Lower leg skin (tissue), 4 donors: ENCODE measurements around the gene ZFYVE26. TPM values are rescaled to one million over a fixed set of nuclear protein-coding genes. Genes with fewer than 3 reads are reported as not detected.

Experiments used
- DNase-seq, 2 donors: peaks; one replicate each; pipeline ENCODE4 v3.0.0-alpha.2; 2019; ENCODE audit warnings: low spot score in 2 of 2
- H3K4me3 ChIP-seq: fragments of 200-600 bp; sonication (generic); 2 replicates; pipeline ENCODE4 v1.5.1; 2017; ENCODE audit warnings: mild to moderate bottlenecking, low read depth; ENCODE audit not compliant: poor library complexity, severe bottlenecking
- CTCF ChIP-seq, 3 donors: fragments of 450-650 bp; IDR thresholded peaks; one replicate each; pipeline ENCODE4 v1.5.1; 2016; ENCODE audit warnings: antibody characterized with exemption in 3 of 3, mild to moderate bottlenecking in 3 of 3, moderate library complexity in 2 of 3
- POLR2A ChIP-seq, 2 donors: fragments of 450-650 bp; IDR thresholded peaks; one replicate each; pipeline ENCODE4 v1.6.1; 2016 to 2017; ENCODE audit warnings: antibody characterized with exemption in 2 of 2, mild to moderate bottlenecking in 1 of 2, moderate library complexity in 1 of 2
- WGBS, 2 donors: methylation state at CpG; one replicate each; pipeline ENCODE4 v1.1.5; 2018; 5-methylcytosine and 5-hydroxymethylcytosine counted together
- intact Hi-C: fragments of 100-400 bp; cut with DNase I; formaldehyde crosslinking; loops from one replicate; pipeline ENCODE4 v1.15.0; 2023; ENCODE audit warnings: low total_unique reads
- total RNA-seq, 4 donors: library from RNA; depleted of rRNA; stranded (reverse); fragments of >200 nt; gene quantifications; one replicate each; pipeline ENCODE4 v1.1.0, GENCODE V29; 2016

ZFYVE26 gene
- total RNA-seq, 4 donors from 2014 or later, result 13.0 to 34.6 (median 21.8) TPM

DNA sequence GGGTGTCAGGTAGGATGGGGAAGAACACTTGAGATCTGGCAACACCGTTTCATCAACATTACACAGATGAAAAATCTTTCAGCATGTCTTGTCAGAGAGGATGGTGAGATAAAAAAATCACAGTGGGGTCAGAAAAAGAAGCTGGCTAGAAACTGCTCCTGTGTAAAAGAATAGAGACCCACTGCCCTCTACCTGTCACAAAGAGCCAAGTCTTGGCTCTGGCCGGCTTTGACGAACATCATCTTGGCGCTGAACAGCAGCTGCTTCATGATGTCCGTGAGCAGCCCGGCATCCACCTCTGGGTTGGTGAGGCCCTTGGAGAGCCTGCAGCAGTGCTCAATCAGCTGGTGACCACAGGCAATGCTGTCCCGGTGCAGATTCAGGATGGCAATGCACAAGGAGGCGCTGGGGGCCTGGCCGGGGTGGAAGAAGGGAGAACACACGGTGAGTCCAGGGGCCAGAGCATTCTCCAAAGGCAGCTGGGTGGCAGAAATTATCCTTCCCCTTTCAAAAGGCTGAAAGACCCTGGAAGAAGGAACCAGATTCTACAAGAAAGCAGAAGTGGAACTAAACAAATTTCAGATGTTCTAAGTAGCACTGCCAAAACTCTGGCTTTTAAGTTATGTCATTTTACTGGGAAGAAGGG, 50.2 kb downstream of the ZFYVE26 start:
- 67 to 71% methylated on average over 10 of the region's 10 CpGs for WGBS, 2 donors
- TF ChIP-seq CTCF (IDR thresholded peaks at IDR 0.05) (no peak), POLR2A (IDR thresholded peaks at IDR 0.05) (no peak)
- H3K4me3 ChIP-seq, result no peak overlapping the region
- intact Hi-C loops, result no loop called here
- DNase-seq, result no peak

DNA sequence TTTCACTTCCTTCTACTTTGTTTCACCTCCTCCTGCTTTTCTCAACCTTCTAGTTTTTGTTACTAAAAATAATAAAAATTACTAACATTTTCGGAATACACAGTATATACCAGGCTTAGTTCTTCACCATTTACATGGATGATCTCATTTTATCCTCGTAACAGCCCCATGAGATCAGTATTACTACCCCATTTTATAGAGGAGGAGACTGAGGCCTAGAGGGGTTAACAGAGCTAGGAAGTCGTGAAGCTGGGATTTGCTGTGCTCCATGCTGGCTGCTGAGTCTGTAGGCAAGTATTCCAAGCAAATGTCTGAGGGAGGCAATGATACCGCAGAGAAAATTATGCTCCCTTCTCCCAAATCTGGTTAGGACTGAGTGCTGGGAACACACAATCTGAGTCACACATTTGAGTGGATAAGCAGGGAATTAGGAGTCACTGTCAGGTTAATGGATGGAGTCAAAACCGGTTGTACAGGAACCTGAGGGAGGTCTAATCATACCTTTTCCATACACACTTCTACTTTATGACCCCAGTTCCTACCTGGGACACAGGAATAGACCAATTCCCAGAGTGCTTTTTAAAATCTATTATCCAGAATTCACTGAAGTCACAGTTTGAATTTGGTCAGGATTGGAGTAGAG, 51.1 kb downstream of the ZFYVE26 start:
- 78 to 83% methylated on average over 5 of the region's 5 CpGs for WGBS, 2 donors
- H3K4me3 ChIP-seq, result no peak overlapping the region
- no peak for DNase-seq
- intact Hi-C loops, result no loop called here
- TF ChIP-seq POLR2A (IDR thresholded peaks at IDR 0.05) (no peak), CTCF (IDR thresholded peaks at IDR 0.05) (no peak)

DNA sequence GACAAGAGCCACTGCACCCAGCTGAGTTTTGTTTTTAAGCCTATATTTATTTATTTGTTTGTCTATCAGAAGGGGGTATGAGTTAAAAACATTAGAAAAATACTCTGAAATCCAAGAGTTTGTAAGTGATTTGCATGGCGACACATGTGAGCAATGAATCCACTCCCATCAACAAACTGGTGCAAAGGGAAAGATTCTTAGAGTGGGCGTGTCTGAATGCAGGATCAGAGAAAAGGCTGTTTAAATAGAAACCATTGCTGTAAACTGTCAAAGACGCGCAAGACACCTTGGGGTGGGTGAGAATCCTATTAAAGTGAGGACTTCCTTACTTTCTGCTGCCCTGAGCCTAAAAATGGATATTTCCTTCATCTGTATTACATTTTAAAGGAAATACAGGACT, 51.9 kb downstream of the ZFYVE26 start:
- DNase-seq, result no peak
- H3K4me3 ChIP-seq, result no peak overlapping the region
- 86 to 94% methylated on average over 4 of the region's 4 CpGs for WGBS, 2 donors
- intact Hi-C loops, result no loop called here
- TF ChIP-seq POLR2A (IDR thresholded peaks at IDR 0.05), result no peak
- no peak for TF ChIP-seq CTCF (IDR thresholded peaks at IDR 0.05)

DNA sequence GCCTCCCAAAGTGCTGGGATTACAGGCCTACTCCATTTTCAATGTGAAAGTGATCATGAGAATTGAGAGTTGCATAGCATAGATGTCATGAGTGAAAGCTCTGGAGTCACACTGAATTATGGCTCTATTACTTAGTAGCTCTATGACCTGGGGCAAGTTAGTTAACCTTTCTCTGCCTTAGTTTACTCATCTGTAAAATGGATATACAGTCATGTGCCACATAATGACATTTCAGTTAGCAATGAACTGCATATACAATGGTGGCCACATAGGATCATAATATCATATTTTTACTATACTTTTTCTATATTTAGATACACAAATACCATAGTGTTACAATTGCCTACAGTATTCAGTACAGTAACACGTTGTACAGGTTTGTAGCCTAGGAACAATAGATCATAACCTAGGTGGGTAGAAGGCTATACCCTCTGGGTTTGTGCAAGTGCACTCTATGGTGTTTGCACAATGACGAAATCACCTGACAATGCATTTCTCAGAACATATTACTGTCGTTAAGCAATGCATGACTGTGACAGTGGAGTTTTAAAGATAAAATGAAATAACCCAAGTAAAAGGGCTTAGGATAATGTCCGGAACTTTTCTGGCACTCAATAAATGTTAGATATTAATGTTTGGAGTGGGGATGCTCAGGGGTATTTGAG, 53.1 kb downstream of the ZFYVE26 start:
- TF ChIP-seq POLR2A (IDR thresholded peaks at IDR 0.05) (no peak), CTCF (IDR thresholded peaks at IDR 0.05) (no peak)
- DNase-seq, result no peak
- 81 to 82% methylated on average over 4 of the region's 4 CpGs for WGBS, 2 donors
- no peak overlapping the region for H3K4me3 ChIP-seq
- intact Hi-C loops, result no loop called here

DNA sequence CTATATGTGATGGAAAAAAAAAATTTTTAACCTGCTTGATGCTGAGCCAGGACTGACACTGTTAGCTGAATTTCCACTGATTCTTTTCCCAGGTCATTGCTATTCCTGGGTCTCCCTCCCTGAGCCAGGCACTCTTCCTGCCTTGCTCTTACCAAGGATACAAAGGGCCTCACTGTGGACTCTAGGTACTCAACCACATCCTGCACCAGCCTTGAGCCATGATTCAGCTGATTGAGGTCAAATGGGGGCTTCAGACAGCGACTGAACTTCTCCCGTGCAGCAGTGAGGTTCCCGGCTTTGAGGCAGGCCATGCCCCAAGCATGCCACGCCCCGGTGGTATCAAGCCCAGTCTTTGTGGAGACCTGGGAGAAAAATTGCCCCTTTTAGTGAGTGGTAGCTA, 54.3 kb downstream of the ZFYVE26 start:
- TF ChIP-seq CTCF (IDR thresholded peaks at IDR 0.05) (no peak), POLR2A (IDR thresholded peaks at IDR 0.05) (no peak)
- WGBS, 2 donors, result 85 to 86% methylated on average over 5 of the region's 5 CpGs
- intact Hi-C loops, result no loop called here
- no peak for DNase-seq
- no peak overlapping the region for H3K4me3 ChIP-seq
